DOHH2 (cell line): Measurements from ENCODE around the gene PDIA3.
A peak's percentile ranks its signal among the peaks of the same experiment; 100 is the strongest.

Source experiments
- CTCF ChIP-seq: fragments of 200-600 bp; sonication (generic); IDR thresholded peaks from one replicate; pipeline ENCODE4 v1.5.1; 2014; ENCODE audit warnings: antibody characterized with exemption, mild to moderate bottlenecking, low read depth, low read length; ENCODE audit not compliant: poor library complexity, severe bottlenecking
- EZH2phosphoT487 ChIP-seq: fragments of 200-600 bp; sonication (generic); IDR thresholded peaks from 2 replicates; pipeline ENCODE4 v1.6.1; 2017; ENCODE audit warnings: borderline replicate concordance, mild to moderate bottlenecking, antibody characterized with exemption, low read length, moderate library complexity, mixed read lengths

- TF ChIP-seq CTCF: peak; percentile 87
- TF ChIP-seq EZH2phosphoT487: no peak
Measured at GRCh38 chr15:43777267-43777914, 31.2 kb downstream of the PDIA3 start.
